Sigmoid colon (tissue), 7 donors: ENCODE results near the gene ARMC2. TPM values are rescaled to one million over a fixed set of nuclear protein-coding genes. Genes with fewer than 3 reads are reported as not detected.
A peak's percentile ranks its signal among the peaks of the same experiment; 100 is the strongest.

ENCODE experiments used
- DNase-seq: peaks from one replicate; pipeline ENCODE4 v3.0.0-alpha.2; 2019
- H3K27ac ChIP-seq, 4 donors: fragments of 200-600 bp; sonication (generic); one replicate each; pipeline ENCODE4 v1.5.1; 2016 to 2019; ENCODE audit warnings: mild to moderate bottlenecking in 1 of 4
- H3K27me3 ChIP-seq, 3 donors: fragments of 200-600 bp; sonication (generic); one replicate each; pipeline ENCODE4 v1.5.1; 2019; ENCODE audit warnings: mild to moderate bottlenecking in 1 of 3
- H3K36me3 ChIP-seq, 4 donors: fragments of 200-600 bp; sonication (generic); one replicate each; pipeline ENCODE4 v1.5.1; 2016 to 2019
- H3K4me1 ChIP-seq, 4 donors: fragments of 200-600 bp; sonication (generic); one replicate each; pipeline ENCODE4 v1.5.1; 2017 to 2019
- H3K4me3 ChIP-seq, 4 donors: fragments of 200-600 bp; sonication (generic); one replicate each; pipeline ENCODE4 v1.5.1; 2017 to 2019; ENCODE audit warnings: mild to moderate bottlenecking in 2 of 4, moderate library complexity in 1 of 4
- H3K9me3 ChIP-seq, 4 donors: fragments of 200-600 bp in 3 of 4; sonication (generic) in 3 of 4; one replicate each; pipeline versions ENCODE4 v1.5.1 to v1.6.1; 2013 to 2019
- CTCF ChIP-seq, 4 experiments: fragments of 450-650 bp in 3 of 4; fragments of 200-600 bp in 1 of 4; IDR thresholded peaks; one replicate each; pipeline ENCODE4 v1.5.1; 2016 to 2019; ENCODE audit warnings: antibody characterized with exemption in 4 of 4, mild to moderate bottlenecking in 3 of 4, moderate library complexity in 2 of 4
- EP300 ChIP-seq, 4 donors: sonication (generic); formaldehyde crosslinking; IDR thresholded peaks; one replicate each; pipeline ENCODE4 v1.6.1; 2017; ENCODE audit warnings: antibody characterized with exemption in 4 of 4
- POLR2A ChIP-seq, 2 donors: fragments of 450-650 bp; IDR thresholded peaks; one replicate each; pipeline ENCODE4 v1.6.1; 2016; ENCODE audit warnings: antibody characterized with exemption in 2 of 2, mild to moderate bottlenecking in 2 of 2, moderate library complexity in 2 of 2
- POLR2AphosphoS5 ChIP-seq, 4 donors: sonication (generic); formaldehyde crosslinking; IDR thresholded peaks; one replicate each; pipeline ENCODE4 v1.6.1; 2017; ENCODE audit warnings: antibody characterized with exemption in 4 of 4
- WGBS, 2 donors: extraction: QIAGEN DNeasy Blood & Tissue Kit; methylation state at CpG; one replicate each; pipeline ENCODE4 v1.1.7; 2013; 5-methylcytosine and 5-hydroxymethylcytosine counted together
- intact Hi-C: fragments of 100-400 bp; cut with DNase I; formaldehyde crosslinking; loops from one replicate; pipeline ENCODE4 v1.15.1; 2023
- polyA plus RNA-seq, 3 donors: library from polyadenylated mRNA; stranded (reverse); fragments of 200-250 nt; gene quantifications; one replicate each; pipeline ENCODE4 v1.2.3, GENCODE V29; 2013
- total RNA-seq, 4 donors: library from RNA; depleted of rRNA; stranded (reverse); fragments of >200 nt; gene quantifications; one replicate each; pipeline ENCODE4 v1.1.0, GENCODE V29; 2016
- donor health status: healthy with polysubstance abuse.
- donor health status: Bipolar disorder and iron deficiency.
- donor health status: healthy.

Gene ARMC2
- total and polyA plus RNA-seq, 7 donors = under 0.01 to 8.6 (median 2.5) TPM

GRCh38 chr6:108916026-108916686 is 67.9 kb downstream of the ARMC2 start:
- Histone ChIP-seq H3K4me3 (no peak overlapping the region), H3K4me1 (peaks cover 0 to 13% (median 9%) of the 10 kb centered on the region in 4 donors), H3K9me3 (no peaks in the 10 kb centered on the region), H3K27ac (no peak overlapping the region), H3K27me3 (no peaks in the 10 kb centered on the region), H3K36me3 (no peaks in the 10 kb centered on the region)
- 69 to 92% methylated on average over 6 of the region's 6 CpGs for WGBS, 2 donors
- intact Hi-C loops = loop anchor here (5.0 kb wide), 1 partner anchor 156 kb away; no protein-coding TSS in a partner anchor
- no peak for DNase-seq
- TF ChIP-seq EP300 (IDR thresholded peaks at IDR 0.05) (no peak), CTCF (IDR thresholded peaks at IDR 0.05) (no peak), POLR2A (IDR thresholded peaks at IDR 0.05) (no peak), POLR2AphosphoS5 (IDR thresholded peaks at IDR 0.05) (no peak)

- Histone ChIP-seq H3K27me3 (no peaks in the 10 kb centered on the region), H3K4me1 (peaks cover 0 to 19% (median 18%) of the 10 kb centered on the region in 4 donors), H3K27ac (peak overlapping the region in 3 of 4 donors; percentile 27 to 71 (median 60)), H3K36me3 (no peaks in the 10 kb centered on the region), H3K4me3 (no peak overlapping the region), H3K9me3 (no peaks in the 10 kb centered on the region)
- WGBS, 2 donors = 86 to 87% methylated on average over 1 of the region's 1 CpG
- intact Hi-C loops = loop anchor here (2.0 kb wide), 1 partner anchor 24 kb away; no protein-coding TSS in a partner anchor
- TF ChIP-seq CTCF (IDR thresholded peaks at IDR 0.05) = no peak
- TF ChIP-seq EP300 (IDR thresholded peaks at IDR 0.05) = no peak
- DNase-seq = no peak
These were observed 72.5 kb downstream of the ARMC2 start for GRCh38 chr6:108920751-108921150.

- DNase-seq = peak; percentile 78
- no peak overlapping the region for H3K4me3 ChIP-seq
- H3K9me3 ChIP-seq = no peaks in the 10 kb centered on the region
- H3K4me1 ChIP-seq = peaks cover 0 to 19% (median 18%) of the 10 kb centered on the region in 4 donors
- no peaks in the 10 kb centered on the region for H3K27me3 ChIP-seq
- TF ChIP-seq POLR2AphosphoS5 (IDR thresholded peaks at IDR 0.05) = peak; percentile 70 to 78 (median 76)
- TF ChIP-seq POLR2A (IDR thresholded peaks at IDR 0.05) = no peak
- no peak for TF ChIP-seq CTCF (IDR thresholded peaks at IDR 0.05)
- peak in 1 of 4 donors; percentile 17 for TF ChIP-seq EP300 (IDR thresholded peaks at IDR 0.05)
- 67 to 81% methylated on average over 9 of the region's 9 CpGs for WGBS, 2 donors
- H3K36me3 ChIP-seq = no peaks in the 10 kb centered on the region
- intact Hi-C loops = loop anchor here (2.0 kb wide), 1 partner anchor 23 kb away; no protein-coding TSS in a partner anchor
- H3K27ac ChIP-seq = peak overlapping the region in 3 of 4 donors; percentile 27 to 71 (median 60)
These were observed 73.5 kb downstream of the ARMC2 start for GRCh38 chr6:108921547-108922361.

- Histone ChIP-seq H3K27ac (peak overlapping the region in 3 of 4 donors; percentile 27 to 71 (median 60)), H3K4me3 (no peak overlapping the region), H3K27me3 (no peaks in the 10 kb centered on the region), H3K9me3 (no peaks in the 10 kb centered on the region), H3K4me1 (peaks cover 0 to 19% (median 18%) of the 10 kb centered on the region in 4 donors), H3K36me3 (no peaks in the 10 kb centered on the region)
- intact Hi-C loops = no loop called here
- no peak for TF ChIP-seq CTCF (IDR thresholded peaks at IDR 0.05)
- TF ChIP-seq POLR2A (IDR thresholded peaks at IDR 0.05) = no peak
- no peak for DNase-seq
These were observed 74.3 kb downstream of the ARMC2 start for GRCh38 chr6:108922499-108922898.
